KOPT-K1 (cell line): Measurements from ENCODE around the gene OR13J1.
"Not testable (repeated sequence)": the region's sequence is repeated elsewhere in the genome, so short reads cannot be mapped to it uniquely, and the experiment has no call there.

Source experiments
- H3K27ac ChIP-seq: fragments of 200-600 bp; sonication (generic); 2 replicates; pipeline ENCODE4 v1.5.1; 2016; ENCODE audit warnings: antibody characterized with exemption, mild to moderate bottlenecking, low read depth, low read length; ENCODE audit not compliant: poor library complexity, severe bottlenecking
- H3K36me3 ChIP-seq: fragments of 200-600 bp; sonication (generic); 2 replicates; pipeline ENCODE4 v1.5.1; 2017; ENCODE audit warnings: antibody characterized with exemption, mild to moderate bottlenecking, low read length, moderate library complexity; ENCODE audit not compliant: insufficient read depth
- H3K9me3 ChIP-seq: fragments of 200-600 bp; sonication (generic); 2 replicates; pipeline ENCODE4 v1.5.1; 2017; ENCODE audit warnings: antibody characterized with exemption, low read length, mild to moderate bottlenecking; ENCODE audit not compliant: insufficient read depth, poor library complexity, severe bottlenecking

The OR13J1 gene

GRCh38 chr9:35907711-35908503, 37.7 kb upstream of the OR13J1 start:
- Histone ChIP-seq H3K9me3 (no peaks in the 10 kb centered on the region), H3K36me3 (no peaks in the 10 kb centered on the region), H3K27ac (no peak overlapping the region)

DNA sequence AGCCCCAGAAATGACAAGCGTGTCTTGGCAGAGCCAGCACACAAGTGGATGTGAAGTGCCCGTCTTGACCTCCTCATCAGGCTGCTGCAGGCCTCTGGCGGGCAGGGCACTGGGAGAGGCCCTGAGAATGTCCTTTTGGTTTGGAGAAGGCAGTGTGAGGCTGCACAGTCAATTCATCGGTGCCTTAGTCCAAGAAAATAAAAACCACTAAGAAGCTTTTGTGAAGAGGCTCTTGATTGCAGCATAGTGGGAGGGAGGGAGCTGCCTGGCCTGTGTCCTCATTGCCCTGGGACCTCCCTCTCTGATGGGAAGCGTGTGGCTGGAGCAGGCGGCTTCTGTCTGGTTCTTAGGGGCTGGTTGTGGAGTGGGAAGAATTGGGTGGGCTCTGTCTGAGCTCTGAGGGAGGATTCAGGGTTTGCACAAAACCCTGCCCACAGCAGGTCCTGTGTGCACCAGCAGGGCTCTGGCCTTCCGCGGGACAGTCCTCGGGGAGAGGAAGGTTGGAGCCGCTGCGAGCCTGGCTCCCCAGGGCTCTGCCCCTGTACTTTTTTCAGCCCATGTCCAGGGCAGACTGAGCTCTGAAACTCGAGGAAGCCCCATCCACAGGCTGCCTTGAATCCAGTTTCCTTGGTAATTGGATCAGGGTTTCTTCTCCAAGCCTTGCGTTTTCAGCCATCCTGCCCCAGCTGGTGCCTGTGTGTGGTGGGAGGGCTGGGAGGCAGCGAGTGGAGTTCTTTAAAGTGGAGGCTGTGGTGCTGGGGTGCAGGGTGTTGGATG, 36.9 kb upstream of the OR13J1 start:
- Histone ChIP-seq H3K27ac (no peak overlapping the region), H3K36me3 (no peaks in the 10 kb centered on the region), H3K9me3 (no peaks in the 10 kb centered on the region)

DNA sequence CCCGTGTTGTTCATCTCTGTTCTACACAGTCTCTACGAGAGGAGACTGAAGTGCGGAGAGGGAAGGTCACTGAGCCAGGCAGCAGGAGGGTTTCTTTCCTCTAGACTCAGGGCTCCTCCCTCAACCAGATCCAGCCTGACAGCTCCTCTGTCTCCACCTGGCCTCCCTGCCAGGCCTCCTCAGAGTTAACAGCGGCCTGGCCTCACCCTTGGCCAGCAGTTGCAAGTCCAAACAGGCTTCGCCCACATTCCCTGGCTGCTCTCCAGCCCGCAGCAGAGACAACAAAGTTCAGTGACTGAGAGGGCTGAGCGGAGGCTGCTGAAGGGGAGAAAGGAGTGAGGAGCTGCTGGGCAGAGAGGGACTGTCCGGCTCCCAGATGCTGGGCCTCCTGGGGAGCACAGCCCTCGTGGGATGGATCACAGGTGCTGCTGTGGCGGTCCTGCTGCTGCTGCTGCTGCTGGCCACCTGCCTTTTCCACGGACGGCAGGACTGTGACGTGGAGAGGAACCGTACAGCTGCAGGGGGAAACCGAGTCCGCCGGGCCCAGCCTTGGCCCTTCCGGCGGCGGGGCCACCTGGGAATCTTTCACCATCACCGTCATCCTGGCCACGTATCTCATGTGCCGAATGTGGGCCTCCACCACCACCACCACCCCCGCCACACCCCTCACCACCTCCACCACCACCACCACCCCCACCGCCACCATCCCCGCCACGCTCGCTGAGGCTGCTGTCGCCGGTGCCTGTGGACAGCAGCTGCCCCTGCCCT, 35.9 kb upstream of the OR13J1 start, which contains the start of gene HRCT1:
Gene HRCT1 (plus strand): TSS at position 291 of the 768 bp plus-strand sequence. CDS start 86 bp downstream, at position 377.
- H3K36me3 ChIP-seq = no peaks in the 10 kb centered on the region
- no peaks in the 10 kb centered on the region for H3K9me3 ChIP-seq
- no peak within 1 kb of the TSS for H3K27ac ChIP-seq

DNA sequence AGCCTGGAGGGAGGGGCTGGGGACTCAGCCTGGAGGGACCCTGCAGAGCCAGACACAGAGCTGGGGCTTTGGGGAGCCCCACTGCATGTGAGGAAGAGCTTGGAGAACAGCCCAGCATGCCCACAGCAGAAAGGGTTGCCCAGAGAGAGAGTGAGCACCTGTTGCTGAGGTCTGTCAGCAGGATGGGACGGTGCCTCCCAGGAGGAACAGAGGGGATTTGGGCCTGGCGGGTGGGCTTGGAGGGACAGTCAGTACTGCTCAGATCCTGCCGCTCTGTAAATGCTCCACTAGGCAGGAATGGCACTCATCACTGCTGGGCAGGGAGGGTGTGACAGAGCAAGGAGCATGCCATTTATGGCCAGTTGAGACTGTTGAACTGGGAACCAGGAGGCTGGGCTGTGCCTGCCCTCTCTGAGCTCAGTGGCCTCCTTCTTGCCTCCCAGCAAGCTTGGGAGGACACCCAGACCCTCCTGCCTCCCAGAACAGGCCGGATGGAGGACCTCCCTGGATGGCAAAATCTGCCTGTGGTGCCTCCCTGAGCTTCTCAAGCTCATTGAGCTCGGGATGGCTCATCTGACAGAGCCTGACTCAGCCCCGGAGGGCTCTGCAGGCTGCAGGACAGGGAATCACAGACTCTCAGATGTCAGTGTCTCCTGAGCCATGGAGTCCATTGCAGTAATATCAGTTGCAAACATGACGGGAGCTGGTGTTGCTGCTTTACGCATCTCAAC, 35.0 kb upstream of the OR13J1 start:
- no peak overlapping the region for H3K27ac ChIP-seq
- no peaks in the 10 kb centered on the region for H3K9me3 ChIP-seq
- no peaks in the 10 kb centered on the region for H3K36me3 ChIP-seq

DNA sequence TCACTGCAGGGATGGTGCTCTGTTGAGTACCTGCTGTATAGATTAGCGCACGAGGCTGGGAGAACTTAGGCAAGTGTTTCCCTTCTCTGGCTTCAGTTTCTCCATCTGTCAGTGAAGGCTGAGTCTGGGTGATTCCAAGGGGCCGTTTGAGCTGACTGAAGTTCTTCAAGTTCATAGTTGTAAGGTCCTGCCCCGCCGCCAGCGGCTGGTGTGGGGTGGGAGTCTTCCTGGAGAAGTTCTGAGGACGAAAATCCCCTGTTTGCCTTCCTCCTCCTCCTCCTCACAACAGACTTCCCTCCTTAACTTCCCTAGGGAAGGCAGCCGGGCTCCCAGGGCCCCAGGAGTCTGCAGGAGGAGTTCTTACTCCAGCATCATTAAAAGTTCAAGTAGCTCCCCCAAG, 34.1 kb upstream of the OR13J1 start:
- Histone ChIP-seq H3K36me3 (no peaks in the 10 kb centered on the region), H3K9me3 (no peaks in the 10 kb centered on the region), H3K27ac (no peak overlapping the region)

DNA sequence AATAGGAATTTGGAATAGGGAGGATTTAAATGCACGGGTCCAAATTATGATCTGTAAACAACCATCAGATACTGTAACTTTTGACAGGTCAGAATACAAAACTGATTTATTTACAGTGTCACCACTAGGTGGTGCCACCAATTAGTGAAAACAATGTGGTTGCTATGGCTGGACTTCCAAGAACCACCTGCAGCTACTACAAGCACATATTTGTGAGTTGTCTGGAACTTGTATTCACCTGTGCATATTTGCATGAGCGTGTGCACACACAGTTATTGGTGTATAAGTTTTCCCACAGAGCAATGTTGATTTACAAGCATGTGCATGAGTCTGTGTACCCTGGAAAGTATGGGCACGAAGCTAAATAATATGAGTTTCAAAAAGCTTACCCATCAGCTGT, 32.8 kb upstream of the OR13J1 start:
- no peaks in the 10 kb centered on the region for H3K9me3 ChIP-seq
- H3K27ac ChIP-seq = no peak overlapping the region
- H3K36me3 ChIP-seq = no peaks in the 10 kb centered on the region

- Histone ChIP-seq H3K27ac (no peak overlapping the region), H3K36me3 (no peaks in the 10 kb centered on the region), H3K9me3 (no peaks in the 10 kb centered on the region)
These were observed 28.8 kb upstream of the OR13J1 start for GRCh38 chr9:35899021-35899420.

DNA sequence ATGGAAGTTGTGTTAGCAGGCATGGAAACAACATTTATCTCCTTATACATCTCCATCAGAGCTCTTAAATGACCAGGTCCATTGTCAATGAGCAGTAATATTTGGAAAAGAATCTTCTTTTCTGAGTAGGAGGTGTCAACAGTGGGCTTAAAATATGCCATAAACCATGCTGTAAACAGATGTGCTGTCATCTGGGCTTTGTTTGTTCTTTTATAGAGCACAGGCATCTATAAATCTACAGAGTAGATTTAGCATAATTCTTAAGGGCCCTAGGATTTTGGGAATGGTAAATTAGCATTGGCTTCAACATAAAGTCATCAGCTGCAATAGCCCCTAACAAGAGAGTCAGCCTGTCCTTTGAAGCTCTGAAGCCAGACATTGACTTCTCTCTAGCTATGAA, 28.1 kb upstream of the OR13J1 start:
- Histone ChIP-seq H3K36me3 (no peaks in the 10 kb centered on the region), H3K9me3 (no peaks in the 10 kb centered on the region), H3K27ac (no peak overlapping the region)

GRCh38 chr9:35897376-35898099, 27.3 kb upstream of the OR13J1 start:
- not testable (repeated sequence) for H3K9me3 ChIP-seq, H3K27ac ChIP-seq, H3K36me3 ChIP-seq

DNA sequence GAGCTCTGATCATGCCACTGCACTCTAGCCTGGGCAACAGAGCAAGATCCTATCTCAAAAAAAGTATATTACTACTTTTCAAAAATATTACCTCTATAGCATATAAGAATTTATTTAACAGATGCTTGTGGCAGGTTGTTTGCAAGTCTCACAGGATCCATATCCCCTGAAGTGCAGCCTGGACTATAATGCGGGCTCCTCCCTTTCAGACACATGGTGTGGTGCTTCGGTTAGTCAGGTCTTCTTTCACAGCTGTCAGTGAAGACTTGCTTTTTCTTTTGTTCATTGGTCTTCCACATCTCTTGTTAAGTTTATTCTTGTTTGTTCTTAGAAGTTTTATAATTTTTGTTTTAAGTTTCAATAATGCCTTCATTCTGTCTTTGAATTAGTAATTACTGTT, 26.4 kb upstream of the OR13J1 start:
- no peaks in the 10 kb centered on the region for H3K9me3 ChIP-seq
- H3K36me3 ChIP-seq = no peaks in the 10 kb centered on the region
- H3K27ac ChIP-seq = no peak overlapping the region

DNA sequence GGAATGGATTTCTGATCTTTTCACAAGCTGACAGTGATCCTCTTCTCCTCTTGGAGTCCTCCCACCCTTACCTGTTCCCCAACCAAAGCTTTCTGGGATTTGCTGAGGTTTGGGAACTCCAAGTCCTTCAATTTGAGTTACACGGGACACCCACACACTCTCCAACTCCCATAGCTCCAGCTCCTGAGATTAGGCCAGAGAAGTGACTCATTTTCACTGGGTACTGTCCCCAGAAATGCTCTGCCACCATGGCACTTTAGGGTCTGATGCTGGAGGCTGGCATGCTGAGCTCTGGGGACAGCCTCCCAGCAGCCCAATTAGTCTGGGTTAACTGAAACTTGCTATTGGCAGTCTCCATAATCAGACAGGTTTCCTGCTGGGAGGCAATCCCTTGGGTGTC, 21.9 kb upstream of the OR13J1 start:
- Histone ChIP-seq H3K36me3 (no peaks in the 10 kb centered on the region), H3K9me3 (no peaks in the 10 kb centered on the region), H3K27ac (no peak overlapping the region)

DNA sequence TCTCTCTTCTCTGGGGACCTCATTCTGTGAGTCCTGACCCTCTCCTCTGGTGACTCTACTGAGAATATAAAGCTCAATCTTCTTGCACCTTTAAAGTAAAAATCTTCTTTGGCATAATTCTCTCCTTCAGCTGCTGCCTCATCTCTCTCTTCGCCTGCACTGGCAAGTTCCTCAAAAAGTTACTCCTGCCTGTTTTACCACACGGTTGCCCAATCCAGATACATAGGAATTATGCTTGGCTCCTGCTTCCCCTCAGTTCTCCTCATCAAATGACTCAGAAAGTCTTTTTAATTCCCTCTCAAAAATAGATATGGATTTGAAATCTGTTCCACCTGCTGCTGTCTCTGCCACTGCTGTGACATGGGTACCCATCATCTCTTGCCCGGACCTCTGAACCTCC, 21.4 kb upstream of the OR13J1 start:
- H3K9me3 ChIP-seq = no peaks in the 10 kb centered on the region
- H3K36me3 ChIP-seq = no peaks in the 10 kb centered on the region
- no peak overlapping the region for H3K27ac ChIP-seq

DNA sequence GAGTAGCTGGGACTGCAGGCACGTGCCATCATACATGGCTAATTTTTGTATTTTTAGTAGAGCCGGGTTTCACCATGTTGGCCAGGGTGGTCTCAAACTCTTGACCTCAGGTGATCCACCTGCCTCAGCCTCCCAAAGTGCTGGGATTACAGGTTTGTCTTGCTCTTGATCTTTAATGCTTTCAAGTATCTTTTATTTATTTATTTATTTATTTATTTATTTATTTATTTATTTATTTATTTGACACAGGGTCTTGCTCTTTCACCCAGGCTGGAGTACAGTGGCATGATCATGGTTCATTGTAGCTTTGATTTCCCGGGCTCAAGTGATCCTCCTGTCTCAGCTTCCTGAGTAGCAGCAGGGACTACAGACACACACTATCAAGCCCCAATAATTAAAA, 14.7 kb upstream of the OR13J1 start:
- not testable (repeated sequence) for H3K9me3 ChIP-seq, H3K27ac ChIP-seq, H3K36me3 ChIP-seq

GRCh38 chr9:35882996-35883395, 12.8 kb upstream of the OR13J1 start:
- H3K36me3 ChIP-seq = no peaks in the 10 kb centered on the region
- H3K27ac ChIP-seq = no peak overlapping the region
- H3K9me3 ChIP-seq = no peaks in the 10 kb centered on the region
